Activated CD8-positive, alpha-beta memory T cell treated with anti-CD3 and anti-CD28 coated beads for 36 hours (primary cell): ENCODE measurements around the gene HSPA1A. TPM values are rescaled to one million over a fixed set of nuclear protein-coding genes. Genes with fewer than 3 reads are reported as not detected.

Source experiments
- CTCF ChIA-PET: fragments of 350-600 bp; sonication (Branson Sonifier 250); formaldehyde crosslinking; loops from one replicate; lab custom pipeline; 2021; ENCODE audit warnings: antibody characterized with exemption; lab: Charles Lee
- POLR2A ChIA-PET: fragments of 350-600 bp; sonication (Branson Sonifier 250); formaldehyde crosslinking; loops from one replicate; lab custom pipeline; 2021; ENCODE audit warnings: antibody characterized with exemption; lab: Charles Lee
- total RNA-seq, 2 experiments: library from RNA; stranded (reverse); gene quantifications; one replicate each; pipeline ENCODE4 v1.2.3, GENCODE V29; 2021

The HSPA1A gene
- total RNA-seq, 2 experiments from 2014 or later = 62.0 to 63.9 TPM

DNA sequence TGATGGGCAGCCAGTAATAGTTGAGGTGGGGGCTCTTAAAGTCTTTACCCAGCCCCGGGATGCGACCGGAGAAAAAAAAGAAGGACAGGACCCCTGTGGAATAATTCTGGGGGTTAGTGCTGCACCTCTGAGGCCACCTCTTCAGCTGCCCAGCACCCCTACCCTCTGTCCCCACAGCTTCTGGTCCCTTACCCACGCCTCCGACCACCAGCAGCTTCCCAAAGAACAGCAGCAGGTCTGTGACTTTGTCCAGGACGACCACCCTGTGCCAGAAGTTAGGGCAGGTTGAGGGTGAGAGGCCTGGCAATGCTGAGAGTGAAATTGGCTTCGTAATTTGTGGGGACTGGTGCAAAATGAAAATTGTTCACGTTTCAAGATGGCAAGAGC lies 49.5 kb downstream of the HSPA1A start:
- ChIA-PET CTCF (interaction anchor here (0.6 to 1.1 kb wide), 3 partner anchors 10 to 34 kb away, joined by 3 to 4 read pairs (median 4); no protein-coding TSS in a partner anchor), POLR2A (no interaction called here)

DNA sequence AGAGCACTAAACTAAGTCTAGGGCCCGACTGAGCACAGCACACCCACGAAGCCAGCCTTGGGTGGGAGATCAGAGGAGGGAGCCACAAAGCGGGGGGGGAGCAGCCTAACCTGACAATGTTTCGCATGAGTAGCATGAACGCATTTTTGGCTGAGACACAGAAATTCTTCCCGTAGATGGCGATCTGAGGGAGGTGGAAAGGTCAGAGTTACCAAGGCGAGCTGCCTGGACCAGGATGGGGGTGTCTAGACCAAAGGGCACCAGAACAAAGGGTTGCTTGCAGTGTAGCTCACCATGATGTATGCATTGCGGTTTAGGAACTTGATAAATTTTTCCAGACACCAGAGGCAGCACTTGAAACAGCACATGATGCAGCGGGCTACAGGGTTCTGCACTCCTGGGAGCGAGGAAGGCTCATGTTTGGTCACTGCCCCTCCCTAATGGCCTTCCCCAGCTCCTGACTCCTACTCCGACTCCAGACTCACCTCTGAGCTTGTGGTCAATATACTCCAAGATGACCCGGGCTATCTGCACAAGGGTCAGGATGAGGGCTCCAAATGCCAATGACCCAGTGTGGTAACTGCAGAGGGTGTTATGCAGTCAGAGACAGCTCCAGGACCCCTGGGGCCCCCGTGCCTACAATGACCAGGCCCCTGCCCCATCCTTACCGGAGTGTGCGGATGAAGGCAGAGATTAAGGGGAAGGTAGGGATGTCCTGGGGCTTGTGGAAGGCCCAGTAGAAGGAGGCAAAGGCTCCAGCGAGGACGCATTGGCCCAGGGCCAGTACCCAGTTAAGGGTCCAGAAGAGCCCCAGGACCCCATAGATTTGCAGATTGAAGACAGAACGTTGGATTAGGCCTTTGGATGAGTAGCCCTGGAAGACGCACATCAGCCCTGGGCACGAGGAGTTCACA lies 50.1 kb downstream of the HSPA1A start:
- CTCF ChIA-PET = interaction anchor here (0.6 to 0.8 kb wide), 3 partner anchors 23 to 35 kb away, joined by 3 to 4 read pairs (median 3); no protein-coding TSS in a partner anchor
- POLR2A ChIA-PET = no interaction called here

Other genes with a start within 250 kb of the HSPA1A start
- gene LTA, start 243.3 kb upstream of the HSPA1A start, total RNA-seq = 100 to 1,000 TPM; 702 to 706 TPM
- gene TNF, start 240.0 kb upstream of the HSPA1A start, total RNA-seq = 100 to 1,000 TPM; 161 to 162 TPM
- gene LTB, start 233.1 kb upstream of the HSPA1A start, total RNA-seq = 100 to 1,000 TPM; 178 to 181 TPM
- 10 to 100 TPM; 16.3 to 19.2 TPM for gene LST1, start 229.3 kb upstream of the HSPA1A start, total RNA-seq
- 10 to 100 TPM; 25.2 to 29.7 TPM for gene NCR3, start 222.5 kb upstream of the HSPA1A start, total RNA-seq
- 10 to 100 TPM; 53.8 to 62.0 TPM for gene AIF1, start 200.3 kb upstream of the HSPA1A start, total RNA-seq
- gene PRRC2A, start 194.8 kb upstream of the HSPA1A start, total RNA-seq = 100 to 1,000 TPM; 255 to 257 TPM
- 100 to 1,000 TPM; 254 to 267 TPM for gene BAG6, start 162.9 kb upstream of the HSPA1A start, total RNA-seq
- 1 to 10 TPM; 1.9 to 2.2 TPM for gene APOM, start 159.6 kb upstream of the HSPA1A start, total RNA-seq
- gene C6orf47, start 154.8 kb upstream of the HSPA1A start, total RNA-seq = 10 to 100 TPM; 16.7 to 17.6 TPM
- 10 to 100 TPM; 44.6 to 45.1 TPM for gene GPANK1, start 150.5 kb upstream of the HSPA1A start, total RNA-seq
- 100 to 1,000 TPM; 329 TPM for gene CSNK2B, start 149.5 kb upstream of the HSPA1A start, total RNA-seq
- gene LY6G5B, start 145.6 kb upstream of the HSPA1A start, total RNA-seq = 10 to 100 TPM; 18.1 to 20.1 TPM
- 1 to 10 TPM; 3.1 to 3.5 TPM for gene LY6G5C, start 134.5 kb upstream of the HSPA1A start, total RNA-seq
- 10 to 100 TPM; 30.1 to 32.0 TPM for gene ABHD16A, start 112.2 kb upstream of the HSPA1A start, total RNA-seq
- not detected for gene LY6G6F, start 108.7 kb upstream of the HSPA1A start, total RNA-seq
- not detected for gene LY6G6D, start 100.2 kb upstream of the HSPA1A start, total RNA-seq
- not detected for gene LY6G6C, start 93.8 kb upstream of the HSPA1A start, total RNA-seq
- under 1 TPM in 1 of 2 experiments, not detected in 1; 0.06 TPM for gene MPIG6B, start 92.2 kb upstream of the HSPA1A start, total RNA-seq
- gene DDAH2, start 86.2 kb upstream of the HSPA1A start, total RNA-seq = 1 to 10 TPM; 4.6 to 4.9 TPM
- gene CLIC1, start 79.0 kb upstream of the HSPA1A start, total RNA-seq = 100 to 1,000 TPM; 383 to 395 TPM
- 10 to 100 TPM; 60.3 to 61.5 TPM for gene MSH5, start 75.5 kb upstream of the HSPA1A start, total RNA-seq
- 1 to 10 TPM; 7.6 to 8.6 TPM for gene SAPCD1, start 52.9 kb upstream of the HSPA1A start, total RNA-seq
- gene VWA7, start 38.2 kb upstream of the HSPA1A start, total RNA-seq = 1 to 10 TPM; 1.6 to 1.9 TPM
- 100 to 1,000 TPM; 190 to 191 TPM for gene VARS1, start 19.8 kb upstream of the HSPA1A start, total RNA-seq
- 100 to 1,000 TPM; 154 to 166 TPM for gene LSM2, start 8.6 kb upstream of the HSPA1A start, total RNA-seq
- 1 to 10 TPM; 2.6 to 2.7 TPM for gene HSPA1L, start 260 bp upstream of the HSPA1A start, total RNA-seq
- 10 to 100 TPM; 82.6 to 86.9 TPM for gene HSPA1B, start 12.2 kb downstream of the HSPA1A start, total RNA-seq
- 10 to 100 TPM; 15.9 to 17.4 TPM for gene NEU1, start 47.3 kb downstream of the HSPA1A start, total RNA-seq
- not detected for gene SLC44A4, start 63.5 kb downstream of the HSPA1A start, total RNA-seq
- 10 to 100 TPM; 67.4 to 67.8 TPM for gene EHMT2, start 82.2 kb downstream of the HSPA1A start, total RNA-seq
- 1 to 10 TPM; 3.3 to 3.6 TPM for gene ZBTB12, start 86.5 kb downstream of the HSPA1A start, total RNA-seq
- gene C2, start 112.2 kb downstream of the HSPA1A start, total RNA-seq = under 1 TPM; 0.59 to 0.82 TPM
- not detected for gene CFB, start 130.6 kb downstream of the HSPA1A start, total RNA-seq
- gene NELFE, start 143.4 kb downstream of the HSPA1A start, total RNA-seq = 10 to 100 TPM; 80.0 to 85.7 TPM
- gene SKIC2, start 143.6 kb downstream of the HSPA1A start, total RNA-seq = 100 to 1,000 TPM; 106 to 109 TPM
- gene DXO, start 156.6 kb downstream of the HSPA1A start, total RNA-seq = 10 to 100 TPM; 11.8 to 13.7 TPM
- gene C4A, start 166.5 kb downstream of the HSPA1A start, total RNA-seq = 1 to 10 TPM; 3.0 to 3.7 TPM
- gene C4B, start 199.3 kb downstream of the HSPA1A start, total RNA-seq = 1 to 10 TPM; 2.5 to 3.6 TPM
- under 1 TPM; 0.23 to 0.44 TPM for gene CYP21A2, start 222.9 kb downstream of the HSPA1A start, total RNA-seq